PC-9 (cell line): ENCODE measurements around the gene TAF7.

Source experiments
- EZH2 ChIP-seq: fragments of 200-600 bp; sonication (generic); IDR thresholded peaks from 2 replicates; pipeline ENCODE4 v1.8.0; 2017; ENCODE audit warnings: antibody characterized with exemption, low read depth
- TF ChIP-seq, protein P1 (sequence below): fragments of 200-600 bp; sonication (generic); conservative IDR thresholded peaks from 2 replicates; pipeline ENCODE4 v1.6.1; 2017; ENCODE audit warnings: mixed run types, antibody characterized with exemption, mild to moderate bottlenecking, moderate library complexity

DNA sequence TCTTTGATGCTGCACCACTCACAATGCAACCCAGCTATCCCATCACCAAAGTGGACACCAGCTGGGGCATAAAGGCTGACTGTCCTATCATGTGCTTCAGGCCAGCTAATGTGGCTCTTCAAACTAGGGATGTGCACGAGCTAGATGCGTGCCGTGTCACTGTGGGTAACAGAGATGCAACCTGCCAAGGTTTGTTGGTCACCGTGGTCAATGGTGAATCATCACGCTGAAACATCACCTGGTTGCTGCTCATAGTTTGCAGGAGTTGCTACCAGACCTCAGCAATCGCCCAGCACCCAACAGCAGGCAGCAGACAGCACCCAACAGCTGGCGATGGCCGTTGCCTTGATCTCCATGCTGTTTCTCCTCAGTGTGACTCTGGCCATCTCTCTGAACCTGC is 7.6 kb upstream of the TAF7 start:
- TF ChIP-seq, protein P1, sequence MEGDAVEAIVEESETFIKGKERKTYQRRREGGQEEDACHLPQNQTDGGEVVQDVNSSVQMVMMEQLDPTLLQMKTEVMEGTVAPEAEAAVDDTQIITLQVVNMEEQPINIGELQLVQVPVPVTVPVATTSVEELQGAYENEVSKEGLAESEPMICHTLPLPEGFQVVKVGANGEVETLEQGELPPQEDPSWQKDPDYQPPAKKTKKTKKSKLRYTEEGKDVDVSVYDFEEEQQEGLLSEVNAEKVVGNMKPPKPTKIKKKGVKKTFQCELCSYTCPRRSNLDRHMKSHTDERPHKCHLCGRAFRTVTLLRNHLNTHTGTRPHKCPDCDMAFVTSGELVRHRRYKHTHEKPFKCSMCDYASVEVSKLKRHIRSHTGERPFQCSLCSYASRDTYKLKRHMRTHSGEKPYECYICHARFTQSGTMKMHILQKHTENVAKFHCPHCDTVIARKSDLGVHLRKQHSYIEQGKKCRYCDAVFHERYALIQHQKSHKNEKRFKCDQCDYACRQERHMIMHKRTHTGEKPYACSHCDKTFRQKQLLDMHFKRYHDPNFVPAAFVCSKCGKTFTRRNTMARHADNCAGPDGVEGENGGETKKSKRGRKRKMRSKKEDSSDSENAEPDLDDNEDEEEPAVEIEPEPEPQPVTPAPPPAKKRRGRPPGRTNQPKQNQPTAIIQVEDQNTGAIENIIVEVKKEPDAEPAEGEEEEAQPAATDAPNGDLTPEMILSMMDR, result no peak
- TF ChIP-seq EZH2, result no peak
